Activated CD8-positive, alpha-beta memory T cell treated with anti-CD3 and anti-CD28 coated beads, Interleukin-2, amount 10 ng/mL, durations not matched to agents 7 days and 5 days (primary cell): ENCODE data around the gene CYP3A5. TPM values are rescaled to one million over a fixed set of nuclear protein-coding genes. Genes with fewer than 3 reads are reported as not detected.
"Not testable (repeated sequence)": the region's sequence is repeated elsewhere in the genome, so short reads cannot be mapped to it uniquely, and the experiment has no call there.

Experiments used
- ATAC-seq: fragments of 150-1000 bp; cut with Tn5 transposase; one replicate; pipeline ENCODE4 v1.10.0; 2021; ENCODE audit warnings: moderate library complexity
- CTCF ChIA-PET: fragments of 350-600 bp; sonication (Branson Sonifier 250); formaldehyde crosslinking; loops from one replicate; lab custom pipeline; 2021; ENCODE audit warnings: antibody characterized with exemption; lab: Charles Lee
- DNase-seq: peaks from one replicate; pipeline ENCODE4 v3.0.0-alpha.2; 2020
- H3K27ac Mint-ChIP-seq: one replicate; pipeline ENCODE4 v1.8.0; 2021; ENCODE audit warnings: mild to moderate bottlenecking, mixed read lengths
- H3K27me3 Mint-ChIP-seq: one replicate; pipeline ENCODE4 v1.8.0; 2021; ENCODE audit warnings: mixed read lengths
- H3K36me3 Mint-ChIP-seq: one replicate; pipeline ENCODE4 v1.8.0; 2021; ENCODE audit warnings: mild to moderate bottlenecking, mixed read lengths
- H3K4me1 Mint-ChIP-seq: one replicate; pipeline ENCODE4 v1.8.0; 2021; ENCODE audit warnings: mixed read lengths
- H3K4me3 Mint-ChIP-seq: one replicate; pipeline ENCODE4 v1.8.0; 2021; ENCODE audit warnings: mild to moderate bottlenecking, moderate library complexity, mixed read lengths
- H3K9me3 Mint-ChIP-seq: one replicate; pipeline ENCODE4 v1.8.0; 2022; ENCODE audit warnings: low read depth, mixed read lengths
- total RNA-seq, 2 experiments: library from RNA; stranded (reverse); gene quantifications; one replicate each; pipeline ENCODE4 v1.2.3, GENCODE V29; 2021

CYP3A5 gene
- total RNA-seq, 2 experiments from 2014 or later = not detected

DNA sequence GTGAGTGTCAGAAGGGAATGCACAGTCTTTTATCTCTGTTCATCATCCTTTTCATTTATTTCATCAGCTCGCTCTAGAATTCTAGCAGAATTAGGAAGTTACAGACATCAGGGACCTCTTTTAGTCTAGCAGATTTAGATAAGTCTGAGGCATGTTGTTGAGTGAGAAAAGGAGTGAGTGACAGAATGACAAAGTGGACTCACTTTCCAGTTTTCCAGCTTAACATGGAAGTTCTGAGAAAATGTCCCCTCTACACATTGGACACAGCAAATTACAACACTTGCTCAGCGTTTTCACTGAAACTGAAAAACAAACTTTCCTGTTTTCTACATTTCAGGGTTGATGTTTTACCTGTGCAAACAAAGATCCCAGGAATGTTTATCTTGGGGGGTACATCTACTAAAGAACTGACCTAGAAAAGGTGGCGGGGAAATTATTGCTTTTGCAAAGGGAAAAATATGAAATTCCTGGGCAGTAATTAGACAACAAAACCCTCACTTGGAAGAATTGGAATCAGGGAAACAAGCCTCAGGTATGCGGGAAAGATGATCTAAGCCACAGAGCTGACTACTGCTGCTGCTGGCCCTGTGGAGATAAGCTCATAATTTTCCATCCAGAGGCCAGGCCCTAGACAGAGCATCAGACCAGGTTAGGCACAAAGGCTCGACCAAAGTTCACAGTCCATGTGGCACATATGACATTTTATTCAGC is 14.6 kb upstream of the CYP3A5 start:
- Mint-ChIP-seq H3K4me1 (no peaks in the 10 kb centered on the region), H3K4me3 (no peak overlapping the region), H3K27ac (no peak overlapping the region), H3K27me3 (no peaks in the 10 kb centered on the region), H3K9me3 (no peaks in the 10 kb centered on the region), H3K36me3 (no peaks in the 10 kb centered on the region)
- ATAC-seq (no peak), DNase-seq (no peak)
- CTCF ChIA-PET = no interaction called here

GRCh38 chr7:99693427-99694200 is 13.8 kb upstream of the CYP3A5 start:
- Mint-ChIP-seq H3K27ac (no peak overlapping the region), H3K4me3 (no peak overlapping the region), H3K4me1 (no peaks in the 10 kb centered on the region), H3K9me3 (no peaks in the 10 kb centered on the region), H3K36me3 (no peaks in the 10 kb centered on the region), H3K27me3 (peaks cover 3% of the 10 kb centered on the region)
- CTCF ChIA-PET = no interaction called here
- DNase-seq = no peak
- ATAC-seq = no peak

GRCh38 chr7:99693100-99693426 is 13.3 kb upstream of the CYP3A5 start:
- ATAC-seq (no peak), DNase-seq (no peak)
- H3K4me1 Mint-ChIP-seq = no peaks in the 10 kb centered on the region
- H3K4me3 Mint-ChIP-seq = no peak overlapping the region
- no peak overlapping the region for H3K27ac Mint-ChIP-seq
- no peaks in the 10 kb centered on the region for H3K9me3 Mint-ChIP-seq
- H3K36me3 Mint-ChIP-seq = no peaks in the 10 kb centered on the region
- CTCF ChIA-PET = no interaction called here
- peaks cover 7% of the 10 kb centered on the region for H3K27me3 Mint-ChIP-seq

DNA sequence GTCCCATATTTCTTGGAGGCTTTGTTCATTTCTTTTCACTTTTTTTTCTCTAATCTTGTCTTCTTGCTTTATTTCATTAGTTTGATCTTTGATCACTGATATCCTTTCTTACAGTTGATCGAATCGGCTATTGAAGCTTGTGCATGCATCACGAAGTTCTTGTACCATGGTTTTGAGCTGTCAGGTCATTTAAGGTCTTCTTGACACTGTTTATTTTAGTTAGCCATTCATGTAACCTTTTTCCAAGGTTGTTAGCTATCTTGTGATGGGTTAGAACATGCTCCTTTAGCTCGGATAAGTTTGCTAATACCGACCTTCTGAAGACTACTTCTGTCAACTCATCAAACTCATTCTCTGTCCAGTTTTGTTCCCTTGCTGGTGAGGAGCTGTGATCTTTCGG is 12.8 kb upstream of the CYP3A5 start:
- CTCF ChIA-PET, H3K4me1 Mint-ChIP-seq, H3K27me3 Mint-ChIP-seq, ATAC-seq, H3K27ac Mint-ChIP-seq, H3K4me3 Mint-ChIP-seq, H3K36me3 Mint-ChIP-seq, DNase-seq, H3K9me3 Mint-ChIP-seq: not testable (repeated sequence)

DNA sequence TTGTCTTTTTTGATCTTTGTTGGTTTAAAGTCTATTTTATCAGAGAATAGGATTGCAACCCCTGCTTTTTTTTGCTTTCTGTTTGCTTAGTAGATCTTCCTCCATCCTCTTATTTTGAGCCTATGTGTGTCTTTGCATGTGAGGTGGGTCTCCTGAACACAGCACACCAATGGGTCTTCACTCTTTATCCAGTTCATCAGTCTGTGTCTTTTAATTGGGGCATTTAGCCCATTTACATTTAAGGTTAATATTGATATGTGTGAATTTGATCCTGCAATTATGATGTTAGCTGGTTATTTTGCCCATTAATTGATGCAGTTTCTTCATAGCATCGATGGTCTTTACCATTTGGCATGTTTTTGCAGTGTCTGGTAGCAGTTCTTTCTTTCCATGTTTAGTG is 11.9 kb upstream of the CYP3A5 start:
- ATAC-seq, H3K4me1 Mint-ChIP-seq, H3K27ac Mint-ChIP-seq, H3K4me3 Mint-ChIP-seq, DNase-seq, H3K9me3 Mint-ChIP-seq, H3K36me3 Mint-ChIP-seq, CTCF ChIA-PET: not testable (repeated sequence)
- H3K27me3 Mint-ChIP-seq = peaks cover 12% of the 10 kb centered on the region

DNA sequence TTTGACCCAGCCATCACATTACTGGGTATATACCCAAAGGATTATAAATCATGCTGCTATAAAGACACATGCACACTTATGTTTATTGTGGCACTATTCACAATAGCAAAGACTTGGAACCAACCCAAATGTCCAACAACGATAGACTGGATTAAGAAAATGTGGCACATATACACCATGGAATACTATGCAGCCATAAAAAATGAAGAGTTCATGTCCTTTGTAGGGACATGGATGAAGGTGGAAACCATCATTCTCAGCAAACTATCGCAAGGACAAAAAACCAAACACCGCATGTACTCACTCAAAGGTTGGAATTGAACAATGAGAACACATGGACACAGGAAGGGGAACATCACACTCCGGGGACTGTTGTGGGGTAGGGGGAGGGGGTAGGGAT is 11.1 kb upstream of the CYP3A5 start:
- ATAC-seq, H3K27ac Mint-ChIP-seq, H3K4me1 Mint-ChIP-seq, H3K9me3 Mint-ChIP-seq, H3K4me3 Mint-ChIP-seq, DNase-seq, CTCF ChIA-PET, H3K36me3 Mint-ChIP-seq: not testable (repeated sequence)
- peaks cover 12% of the 10 kb centered on the region for H3K27me3 Mint-ChIP-seq

DNA sequence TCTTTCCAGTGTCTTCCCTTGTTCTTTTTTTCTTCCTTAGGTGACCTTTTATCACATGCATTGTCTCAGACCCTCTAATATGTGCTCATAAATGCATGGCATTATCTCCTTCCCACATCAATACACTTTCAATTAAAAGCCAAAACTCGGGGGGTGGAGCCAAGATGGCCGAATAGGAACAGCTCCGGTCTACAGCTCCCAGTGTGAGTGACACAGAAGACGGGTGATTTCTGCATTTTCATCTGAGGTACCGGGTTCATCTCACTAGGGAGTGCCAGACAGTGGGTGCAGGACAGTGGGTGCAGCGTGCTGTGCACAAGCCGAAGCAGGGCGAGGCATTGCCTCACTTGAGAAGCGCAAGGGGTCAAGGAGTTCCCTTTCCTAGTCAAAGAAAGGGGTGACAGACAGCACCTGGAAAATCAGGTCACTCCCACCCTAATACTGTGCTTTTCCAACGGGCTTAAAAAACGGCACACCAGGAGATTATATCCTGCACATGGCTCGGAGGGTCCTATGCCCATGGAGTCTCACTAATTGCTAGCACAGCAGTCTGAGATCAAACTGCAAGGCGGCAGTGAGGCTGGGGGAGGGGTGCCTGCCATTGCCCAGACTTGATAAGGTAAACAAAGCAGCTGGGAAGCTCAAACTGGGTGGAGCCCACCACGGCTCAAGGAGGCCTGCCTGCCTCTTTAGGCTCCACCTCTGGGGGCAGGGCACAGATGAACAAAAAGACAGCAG is 6.2 kb upstream of the CYP3A5 start:
- ATAC-seq, H3K27ac Mint-ChIP-seq, CTCF ChIA-PET, H3K4me3 Mint-ChIP-seq, H3K9me3 Mint-ChIP-seq, DNase-seq, H3K4me1 Mint-ChIP-seq, H3K36me3 Mint-ChIP-seq: not testable (repeated sequence)
- peaks cover 12% of the 10 kb centered on the region for H3K27me3 Mint-ChIP-seq

DNA sequence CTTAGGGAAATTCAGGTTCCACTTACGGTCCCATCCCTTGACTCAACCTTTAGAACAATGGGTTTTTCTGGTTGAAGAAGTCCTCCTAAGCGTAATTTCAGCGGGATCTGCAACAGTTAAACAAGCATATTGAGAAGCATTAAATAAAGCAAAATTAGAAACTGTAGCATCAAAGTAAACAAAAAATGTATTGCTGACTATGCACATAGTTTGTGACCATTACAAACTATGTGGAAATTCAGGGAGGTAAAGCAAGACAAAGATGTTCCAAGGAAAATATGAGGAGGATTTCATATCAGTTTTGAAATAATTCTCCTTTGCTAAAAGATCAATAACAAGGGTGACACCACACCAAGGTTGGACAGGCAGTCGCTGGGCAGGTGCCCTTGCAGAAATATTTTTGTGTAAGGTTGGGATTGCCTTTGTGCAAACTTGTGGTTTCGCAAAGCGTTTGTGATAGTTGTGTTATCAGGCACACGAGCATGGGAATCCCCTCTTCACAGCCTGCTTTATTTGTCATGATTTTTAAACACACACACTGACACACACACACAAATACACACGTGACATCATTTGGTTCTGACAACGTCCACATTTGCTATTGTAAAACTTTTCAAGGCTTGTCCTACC is 5.4 kb upstream of the CYP3A5 start:
- CTCF ChIA-PET = no interaction called here
- no peaks in the 10 kb centered on the region for H3K36me3 Mint-ChIP-seq
- H3K27ac Mint-ChIP-seq = no peak overlapping the region

GRCh38 chr7:99679032-99679399 is 780 bp downstream of the CYP3A5 start:
- Mint-ChIP-seq H3K4me1 (peaks cover 6% of the 10 kb centered on the region), H3K36me3 (no peaks in the 10 kb centered on the region), H3K27me3 (no peaks in the 10 kb centered on the region), H3K9me3 (peaks cover 2% of the 10 kb centered on the region), H3K27ac (no peak overlapping the region), H3K4me3 (no peak overlapping the region)
- CTCF ChIA-PET = no interaction called here
- DNase-seq (no peak), ATAC-seq (no peak)

More for the DNA sequence above, 5.4 kb upstream of the CYP3A5 start:
- ATAC-seq (no peak), DNase-seq (no peak)
- Mint-ChIP-seq H3K9me3 (peaks cover 5% of the 10 kb centered on the region), H3K4me3 (no peak overlapping the region), H3K4me1 (no peaks in the 10 kb centered on the region), H3K27me3 (peaks cover 12% of the 10 kb centered on the region)

- DNase-seq = no peak
- H3K4me1 Mint-ChIP-seq = peaks cover 6% of the 10 kb centered on the region
- no peaks in the 10 kb centered on the region for H3K9me3 Mint-ChIP-seq
- no peaks in the 10 kb centered on the region for H3K36me3 Mint-ChIP-seq
- no peak for ATAC-seq
- no peak overlapping the region for H3K4me3 Mint-ChIP-seq
- no peak overlapping the region for H3K27ac Mint-ChIP-seq
- no peaks in the 10 kb centered on the region for H3K27me3 Mint-ChIP-seq
- CTCF ChIA-PET = no interaction called here
These were observed 2.1 kb downstream of the CYP3A5 start for GRCh38 chr7:99677648-99678045.

- no peaks in the 10 kb centered on the region for H3K9me3 Mint-ChIP-seq
- no peaks in the 10 kb centered on the region for H3K27me3 Mint-ChIP-seq
- no peak overlapping the region for H3K4me3 Mint-ChIP-seq
- no peak overlapping the region for H3K27ac Mint-ChIP-seq
- CTCF ChIA-PET = no interaction called here
- ATAC-seq (no peak), DNase-seq (no peak)
- H3K4me1 Mint-ChIP-seq = peaks cover 6% of the 10 kb centered on the region
- no peaks in the 10 kb centered on the region for H3K36me3 Mint-ChIP-seq
These were observed 2.7 kb downstream of the CYP3A5 start for GRCh38 chr7:99677013-99677647.

GRCh38 chr7:99674995-99675742 is 4.6 kb downstream of the CYP3A5 start:
- peaks cover 1% of the 10 kb centered on the region for H3K36me3 Mint-ChIP-seq
- H3K4me1 Mint-ChIP-seq = peaks cover 6% of the 10 kb centered on the region
- H3K4me3 Mint-ChIP-seq = no peak overlapping the region
- no peak for DNase-seq
- H3K9me3 Mint-ChIP-seq = no peaks in the 10 kb centered on the region
- H3K27ac Mint-ChIP-seq = no peak overlapping the region
- no peaks in the 10 kb centered on the region for H3K27me3 Mint-ChIP-seq
- CTCF ChIA-PET = interaction anchor here (1.2 kb wide), 1 partner anchor 51 kb away, joined by 3 read pairs; no protein-coding TSS in a partner anchor
- ATAC-seq = no peak
